ENCODE data around the gene THUMPD2.
"Not testable (repeated sequence)": the region's sequence is repeated elsewhere in the genome, so short reads cannot be mapped to it uniquely, and the experiment has no call there.

Gene THUMPD2

GRCh38 chr2:39778775-39779340 lies at the start of gene THUMPD2:
THUMPD2 (minus strand) TSS chr2:39779258; CDS start chr2:39779239, 19 bp downstream.
- peak; percentile 49 for DNase-seq (ENCODE audit: low spot score)

- DNase-seq (ENCODE audit: low spot score): no peak
Observed at GRCh38 chr2:39821871-39822270, 42.8 kb upstream of the THUMPD2 start.

GRCh38 chr2:39816845-39817244 lies 37.8 kb upstream of the THUMPD2 start:
- DNase-seq (ENCODE audit: low spot score): no peak

GRCh38 chr2:39816428-39816827 lies 37.4 kb upstream of the THUMPD2 start:
- no peak for DNase-seq (ENCODE audit: low spot score)

GRCh38 chr2:39805936-39806608 lies 27.0 kb upstream of the THUMPD2 start:
- DNase-seq (ENCODE audit: low spot score): no peak

- no peak for DNase-seq (ENCODE audit: low spot score)
Observed at GRCh38 chr2:39803839-39804238, 24.8 kb upstream of the THUMPD2 start.

GRCh38 chr2:39800752-39801151 lies 21.7 kb upstream of the THUMPD2 start:
- DNase-seq (ENCODE audit: low spot score): no peak

- DNase-seq (ENCODE audit: low spot score): no peak
Observed at GRCh38 chr2:39796134-39796533, 17.1 kb upstream of the THUMPD2 start.

GRCh38 chr2:39790216-39790818 lies 11.3 kb upstream of the THUMPD2 start:
- not testable (repeated sequence) for DNase-seq (ENCODE audit: low spot score)

GRCh38 chr2:39787950-39788349 lies 8.9 kb upstream of the THUMPD2 start:
- no peak for DNase-seq (ENCODE audit: low spot score)

GRCh38 chr2:39786761-39787522 lies 7.9 kb upstream of the THUMPD2 start:
- no peak for DNase-seq (ENCODE audit: low spot score)

GRCh38 chr2:39782591-39782990 lies 3.5 kb upstream of the THUMPD2 start:
- DNase-seq (ENCODE audit: low spot score): no peak

- no peak for DNase-seq (ENCODE audit: low spot score)
Observed at GRCh38 chr2:39781697-39782096, 2.6 kb upstream of the THUMPD2 start.

GRCh38 chr2:39780825-39781600 lies 2.0 kb upstream of the THUMPD2 start:
- DNase-seq (ENCODE audit: low spot score): no peak

GRCh38 chr2:39779927-39780326 lies 869 bp upstream of the THUMPD2 start:
- no peak for DNase-seq (ENCODE audit: low spot score)

GRCh38 chr2:39779341-39779851 lies 338 bp upstream of the THUMPD2 start:
- no peak for DNase-seq (ENCODE audit: low spot score)

GRCh38 chr2:39778233-39778632 lies 825 bp downstream of the THUMPD2 start:
- no peak for DNase-seq (ENCODE audit: low spot score)

GRCh38 chr2:39772812-39773152 lies 6.3 kb downstream of the THUMPD2 start:
- no peak for DNase-seq (ENCODE audit: low spot score)

GRCh38 chr2:39772086-39772811 lies 6.8 kb downstream of the THUMPD2 start:
- no peak for DNase-seq (ENCODE audit: low spot score)

GRCh38 chr2:39762448-39762847 lies 16.6 kb downstream of the THUMPD2 start:
- no peak for DNase-seq (ENCODE audit: low spot score)

GRCh38 chr2:39757156-39757555 lies 21.9 kb downstream of the THUMPD2 start:
- DNase-seq (ENCODE audit: low spot score): no peak

All from CD4-positive, alpha-beta T cell treated with Interleukin-2 at 100 ng/mL for 4 hours (primary cell).